ENCODE measurements around the gene ANKRD12.
A peak's percentile ranks its signal among the peaks of the same experiment; 100 is the strongest.

The ANKRD12 gene

GRCh38 chr18:9101730-9102507, 34.7 kb upstream of the ANKRD12 start (continued):
- TF ChIP-seq MZF1 (tag by site-specific recombination; IDR thresholded peaks at IDR 0.05; ENCODE audit: borderline replicate concordance) (no peak), ZSCAN18 (tag by site-specific recombination; IDR thresholded peaks at IDR 0.05) (no peak), ZNF571 (tag by site-specific recombination; IDR thresholded peaks at IDR 0.05) (no peak), ZNF341 (tag by site-specific recombination; IDR thresholded peaks at IDR 0.05; ENCODE audit: low read depth) (peak; percentile 19; the same call in 1 of the 2 replicates), OVOL3 (tag by site-specific recombination; IDR thresholded peaks at IDR 0.05) (no peak), ZNF843 (tag by site-specific recombination; IDR thresholded peaks at IDR 0.05) (no peak), ZNF423 (tag by site-specific recombination; IDR thresholded peaks at IDR 0.05) (0 out of 2 replicates have a peak, but pooled peaks have one; percentile 34), ZNF48 (tag by site-specific recombination; IDR thresholded peaks at IDR 0.05) (no peak), ZNF670 (tag by site-specific recombination; IDR thresholded peaks at IDR 0.05; ENCODE audit: low read depth) (no peak), SALL2 (tag by site-specific recombination; IDR thresholded peaks at IDR 0.05; ENCODE audit: borderline replicate concordance) (no peak), ZNF555 (tag by site-specific recombination; conservative IDR thresholded peaks at IDR 0.05) (no peak), ZBTB48 (tag by site-specific recombination; IDR thresholded peaks at IDR 0.05) (no peak), ZFHX2 (tag by site-specific recombination; conservative IDR thresholded peaks at IDR 0.05) (no peak), ZNF501 (tag by site-specific recombination; IDR thresholded peaks at IDR 0.05) (no peak), TRIM28 (IDR thresholded peaks at IDR 0.05; ENCODE audit: borderline replicate concordance, low read length) (no peak), ZNF26 (tag by site-specific recombination; IDR thresholded peaks at IDR 0.05) (no peak), PRDM10 (tag by site-specific recombination; IDR thresholded peaks at IDR 0.05) (no peak), SCRT2 (tag by site-specific recombination; IDR thresholded peaks at IDR 0.05) (no peak), ZNF629 (tag by site-specific recombination; IDR thresholded peaks at IDR 0.05) (peak; percentile 86), ZNF521 (tag by site-specific recombination; IDR thresholded peaks at IDR 0.05) (no peak), ZNF24 (tag by site-specific recombination; IDR thresholded peaks at IDR 0.05) (no peak), TCF7L2 (IDR thresholded peaks at IDR 0.05; ENCODE audit: borderline replicate concordance, low read depth, low read length) (no peak), ZBTB21 (tag by site-specific recombination; IDR thresholded peaks at IDR 0.05) (peak; percentile 81), CTCF (tag by site-specific recombination; IDR thresholded peaks at IDR 0.05) (no peak), ZBTB20 (tag by site-specific recombination; IDR thresholded peaks at IDR 0.05) (no peak), ZNF518A (tag by site-specific recombination; conservative IDR thresholded peaks at IDR 0.05; ENCODE audit: low read depth) (no peak), KLF10 (tag by site-specific recombination; IDR thresholded peaks at IDR 0.05) (no peak)

Data from HEK293 (cell line).